H9 (cell line): Measurements from ENCODE around the gene TXNDC11. TPM values are rescaled to one million over a fixed set of nuclear protein-coding genes. Genes with fewer than 3 reads are reported as not detected.

ENCODE experiments used
- DNase-seq: peaks from one replicate; pipeline ENCODE4 v3.0.0-alpha.2; 2017
- H2AFZ ChIP-seq: one replicate; pipeline ENCODE4 v1.6.1; 2013; ENCODE audit warnings: mild to moderate bottlenecking, low read length, control low read depth, moderate library complexity
- H2AK5ac ChIP-seq: 2 replicates; pipeline ENCODE4 v1.6.1; 2013; ENCODE audit warnings: low read length, control low read depth, mixed read lengths; ENCODE audit not compliant: insufficient read length
- H2BK120ac ChIP-seq: one replicate; pipeline ENCODE4 v1.6.1; 2013; ENCODE audit warnings: low read depth, mild to moderate bottlenecking, low read length, control low read depth, inconsistent platforms; ENCODE audit not compliant: poor library complexity, severe bottlenecking
- H2BK12ac ChIP-seq: 2 replicates; pipeline ENCODE4 v1.6.1; 2013; ENCODE audit warnings: low read length, control low read depth, mixed read lengths, low read depth; ENCODE audit not compliant: insufficient read length
- H2BK15ac ChIP-seq: 2 replicates; pipeline ENCODE4 v1.6.1; 2013; ENCODE audit warnings: low read depth, low read length, control low read depth
- H2BK20ac ChIP-seq: one replicate; pipeline ENCODE4 v1.6.1; 2013; ENCODE audit warnings: low read depth, mild to moderate bottlenecking, low read length, control low read depth, inconsistent platforms; ENCODE audit not compliant: poor library complexity, severe bottlenecking
- H2BK5ac ChIP-seq: 2 replicates; pipeline ENCODE4 v1.6.1; 2013; ENCODE audit warnings: low read length, control low read depth, mixed read lengths; ENCODE audit not compliant: insufficient read length
- H3K14ac ChIP-seq: 2 replicates; pipeline ENCODE4 v1.6.1; 2013; ENCODE audit warnings: low read length, control low read depth; ENCODE audit not compliant: insufficient read depth
- H3K18ac ChIP-seq: 2 replicates; pipeline ENCODE4 v1.6.1; 2013; ENCODE audit warnings: low read depth, mild to moderate bottlenecking, mixed read lengths, low read length, control low read depth; ENCODE audit not compliant: insufficient read length
- H3K23ac ChIP-seq: 2 replicates; pipeline ENCODE4 v1.6.1; 2013; ENCODE audit warnings: low read length, control low read depth, mixed read lengths, low read depth; ENCODE audit not compliant: insufficient read length
- H3K23me2 ChIP-seq: 2 replicates; pipeline ENCODE4 v1.6.1; 2013; ENCODE audit warnings: low read depth, mild to moderate bottlenecking, mixed read lengths, low read length, control low read depth; ENCODE audit not compliant: insufficient read length, poor library complexity, severe bottlenecking
- H3K27ac ChIP-seq: 2 replicates; pipeline ENCODE4 v1.5.1; 2013; ENCODE audit warnings: low read length, control low read depth, mixed read lengths, low read depth; ENCODE audit not compliant: insufficient read length
- H3K27me3 ChIP-seq: 2 replicates; pipeline ENCODE4 v1.6.1; 2013; ENCODE audit warnings: low read length, control low read depth, inconsistent platforms; ENCODE audit not compliant: insufficient read depth
- H3K4ac ChIP-seq: 2 replicates; pipeline ENCODE4 v1.6.1; 2013; ENCODE audit warnings: low read depth, mild to moderate bottlenecking, control low read depth, inconsistent platforms, low read length, moderate library complexity
- H3K4me1 ChIP-seq: 2 replicates; pipeline ENCODE4 v1.6.1; 2013; ENCODE audit warnings: low read length, control low read depth, inconsistent platforms; ENCODE audit not compliant: insufficient read depth
- H3K4me2 ChIP-seq: 2 replicates; pipeline ENCODE4 v1.6.1; 2013; ENCODE audit warnings: low read length, control low read depth, mixed read lengths; ENCODE audit not compliant: insufficient read length, insufficient read depth
- H3K56ac ChIP-seq: 2 replicates; pipeline ENCODE4 v1.6.1; 2013; ENCODE audit warnings: low read depth, mild to moderate bottlenecking, mixed read lengths, low read length, control low read depth; ENCODE audit not compliant: insufficient read length
- H3K79me1 ChIP-seq: 2 replicates; pipeline ENCODE4 v1.6.1; 2013; ENCODE audit warnings: low read depth, mild to moderate bottlenecking, moderate library complexity, low read length, control low read depth, inconsistent platforms; ENCODE audit not compliant: insufficient read depth, poor library complexity, severe bottlenecking
- H3K79me2 ChIP-seq: 2 replicates; pipeline ENCODE4 v1.6.1; 2013; ENCODE audit warnings: low read length, control low read depth, inconsistent platforms; ENCODE audit not compliant: insufficient read depth
- H3K9ac ChIP-seq: 2 replicates; pipeline ENCODE4 v1.6.1; 2013; ENCODE audit warnings: low read length, control low read depth, mixed read lengths; ENCODE audit not compliant: insufficient read length; ENCODE audit errors: extremely low read depth
- H3K9me3 ChIP-seq: one replicate; pipeline ENCODE4 v1.6.1; 2013; ENCODE audit warnings: low read depth, low read length, inconsistent platforms; ENCODE audit not compliant: control insufficient read depth
- H3T11ph ChIP-seq: one replicate; pipeline ENCODE4 v1.6.1; 2013; ENCODE audit warnings: mild to moderate bottlenecking, low read length, control low read depth, inconsistent platforms
- H4K20me1 ChIP-seq: one replicate; pipeline ENCODE4 v1.6.1; 2013; ENCODE audit not compliant: control insufficient read depth, insufficient read length, insufficient read depth
- H4K5ac ChIP-seq: 2 replicates; pipeline ENCODE4 v1.6.1; 2013; ENCODE audit warnings: low read depth, mild to moderate bottlenecking, mixed read lengths, low read length, control low read depth; ENCODE audit not compliant: insufficient read length
- H4K8ac ChIP-seq: replicated peaks from 2 replicates; pipeline ENCODE4 v1.6.1; 2013; ENCODE audit warnings: low read length, control low read depth, mixed read lengths, low read depth; ENCODE audit not compliant: insufficient read length
- H4K91ac ChIP-seq: 2 replicates; pipeline ENCODE4 v1.6.1; 2013; ENCODE audit warnings: low read depth, mild to moderate bottlenecking, moderate library complexity, mixed read lengths, low read length, control low read depth; ENCODE audit not compliant: insufficient read length
- H3K27ac Mint-ChIP-seq, 3 experiments: 2 replicates in 2 of 3; 3 replicates in 1 of 3; pipeline ENCODE4 v1.8.0; 2020 to 2021; ENCODE audit warnings: mixed read lengths in 3 of 3, mild to moderate bottlenecking in 1 of 3, moderate library complexity in 1 of 3
- H3K27me3 Mint-ChIP-seq: 2 replicates; pipeline ENCODE4 v1.8.0; 2021; ENCODE audit warnings: low read depth, mild to moderate bottlenecking, moderate library complexity, mixed read lengths
- H3K36me3 Mint-ChIP-seq, 3 experiments: 2 replicates in 2 of 3; 3 replicates in 1 of 3; pipeline ENCODE4 v1.8.0; 2020 to 2021; ENCODE audit warnings: low read depth in 3 of 3, mixed read lengths in 3 of 3; ENCODE audit not compliant: insufficient read depth in 1 of 3
- H3K4me1 Mint-ChIP-seq, 2 experiments: 2 replicates each; pipeline ENCODE4 v1.8.0; 2020; ENCODE audit warnings: mixed read lengths in 2 of 2
- H3K4me3 Mint-ChIP-seq, 2 experiments: 2 replicates in 1 of 2; 3 replicates in 1 of 2; pipeline ENCODE4 v1.8.0; 2020 to 2021; ENCODE audit warnings: mild to moderate bottlenecking in 2 of 2, mixed read lengths in 2 of 2, moderate library complexity in 1 of 2
- H3K9me3 Mint-ChIP-seq, 2 experiments: 2 replicates in 1 of 2; 3 replicates in 1 of 2; pipeline ENCODE4 v1.8.0; 2020; ENCODE audit warnings: mild to moderate bottlenecking in 2 of 2, mixed read lengths in 2 of 2, moderate library complexity in 1 of 2
- CTCF ChIP-seq: fragments of 200-600 bp; sonication (generic); conservative IDR thresholded peaks from 3 replicates; pipeline ENCODE4 v1.8.0; 2021; ENCODE audit warnings: antibody characterized with exemption, mild to moderate bottlenecking
- WGBS: extraction: QIAGEN DNeasy Blood & Tissue Kit; methylation state at CpG from one replicate; pipeline ENCODE4 v1.1.7; 2013; ENCODE audit warnings: missing lambda C conversion rate, low lambda C conversion rate, mixed read lengths; ENCODE audit not compliant: insufficient read length; ENCODE audit errors: extremely low coverage; 5-methylcytosine and 5-hydroxymethylcytosine counted together
- total RNA-seq: library from RNA; stranded (reverse); gene quantifications from 2 replicates; pipeline ENCODE4 v1.2.1, GENCODE V29; 2021

TXNDC11 gene
- total RNA-seq, 1 experiment from 2014 or later, result 12.2 TPM

GRCh38 chr16:11640987-11641817 is 101.5 kb downstream of the TXNDC11 start:
- peak overlapping the region; percentile 79; the same call in 1 of the 2 replicates for H3K14ac ChIP-seq
- peaks cover 25 to 32% of the 10 kb centered on the region in 2 experiments for H3K4me1 Mint-ChIP-seq
- no peak overlapping the region for H3K4me2 ChIP-seq
- H3K9me3 Mint-ChIP-seq, result no peaks in the 10 kb centered on the region; a peak in 1 of 5 replicates
- no peaks in the 10 kb centered on the region for H3K27me3 ChIP-seq
- peak; percentile 57 for DNase-seq
- no CpG with 5 or more reads among the region's 20 CpGs for WGBS
- no peak overlapping the region for H3K23ac ChIP-seq
- no peak overlapping the region for H3T11ph ChIP-seq
- H2BK15ac ChIP-seq, result no peak overlapping the region
- TF ChIP-seq CTCF, result peak; percentile 88
- H3K9me3 ChIP-seq, result no peaks in the 10 kb centered on the region
- no peak overlapping the region for H3K27ac ChIP-seq
- no peaks in the 10 kb centered on the region for H4K20me1 ChIP-seq
- H4K5ac ChIP-seq, result no peak overlapping the region
- no peaks in the 10 kb centered on the region for H3K79me1 ChIP-seq
- H3K56ac ChIP-seq, result no peak overlapping the region
- H2BK5ac ChIP-seq, result no peak overlapping the region
- peaks cover 2% of the 10 kb centered on the region; the same call in 1 of the 2 replicates for H3K27me3 Mint-ChIP-seq
- H2BK20ac ChIP-seq, result no peak overlapping the region
- peaks cover 4% of the 10 kb centered on the region; the same call in 1 of the 2 replicates for H3K4me1 ChIP-seq
- H2BK12ac ChIP-seq, result no peak overlapping the region
- no peak overlapping the region for H2AK5ac ChIP-seq
- no peak overlapping the region for H2AFZ ChIP-seq
- no peak overlapping the region for H3K4me3 Mint-ChIP-seq
- H2BK120ac ChIP-seq, result no peak overlapping the region
- peak overlapping the region; percentile 90 for H3K18ac ChIP-seq
- no peak overlapping the region for H4K8ac ChIP-seq
- no peak overlapping the region for H3K9ac ChIP-seq
- H3K79me2 ChIP-seq, result no peaks in the 10 kb centered on the region
- H3K27ac Mint-ChIP-seq, result peak overlapping the region in 1 of 3 experiments; percentile 85; a peak in 1 of 7 replicates
- no peaks in the 10 kb centered on the region for H3K36me3 Mint-ChIP-seq
- H3K4ac ChIP-seq, result no peak overlapping the region
- H4K91ac ChIP-seq, result peak overlapping the region; percentile 31
- H3K23me2 ChIP-seq, result no peaks in the 10 kb centered on the region
